Activated naive CD8-positive, alpha-beta T cell treated with anti-CD3 and anti-CD28 coated beads, Interleukin-2, amount 50 U/mL, for 24 hours (primary cell): ENCODE data around the gene CCDC51.

ENCODE experiments used
- ATAC-seq: fragments of 150-1000 bp; cut with Tn5 transposase; one replicate; pipeline ENCODE4 v1.10.0; 2021
- DNase-seq: peaks from one replicate; pipeline ENCODE4 v3.0.0; 2021
- H3K27ac Mint-ChIP-seq: one replicate; pipeline ENCODE4 v1.8.0; 2021; ENCODE audit warnings: mild to moderate bottlenecking, mixed read lengths
- H3K27me3 Mint-ChIP-seq: one replicate; pipeline ENCODE4 v1.8.0; 2021; ENCODE audit warnings: mixed read lengths
- H3K36me3 Mint-ChIP-seq: one replicate; pipeline ENCODE4 v1.8.0; 2021; ENCODE audit warnings: low read depth, mixed read lengths
- H3K4me1 Mint-ChIP-seq: one replicate; pipeline ENCODE4 v1.8.0; 2021; ENCODE audit warnings: mixed read lengths
- H3K4me3 Mint-ChIP-seq: one replicate; pipeline ENCODE4 v1.8.0; 2021; ENCODE audit warnings: mild to moderate bottlenecking, moderate library complexity, mixed read lengths
- H3K9me3 Mint-ChIP-seq: one replicate; pipeline ENCODE4 v1.8.0; 2021; ENCODE audit warnings: mixed read lengths

Gene CCDC51

GRCh38 chr3:48432411-48433371 lies 7.2 kb downstream of the CCDC51 start:
- no peaks in the 10 kb centered on the region for H3K27me3 Mint-ChIP-seq
- no peak overlapping the region for H3K27ac Mint-ChIP-seq
- peaks cover 10% of the 10 kb centered on the region for H3K4me1 Mint-ChIP-seq
- no peaks in the 10 kb centered on the region for H3K9me3 Mint-ChIP-seq
- H3K36me3 Mint-ChIP-seq, result peaks cover 4% of the 10 kb centered on the region
- ATAC-seq, result no peak
- DNase-seq, result no peak
- H3K4me3 Mint-ChIP-seq, result no peak overlapping the region

GRCh38 chr3:48431224-48432029 lies 8.5 kb downstream of the CCDC51 start:
- H3K27me3 Mint-ChIP-seq, result no peaks in the 10 kb centered on the region

GRCh38 chr3:48430708-48431101 lies 9.2 kb downstream of the CCDC51 start:
- H3K36me3 Mint-ChIP-seq, result peaks cover 4% of the 10 kb centered on the region
- no peaks in the 10 kb centered on the region for H3K9me3 Mint-ChIP-seq
- DNase-seq (no peak), ATAC-seq (no peak)
- H3K27me3 Mint-ChIP-seq, result no peaks in the 10 kb centered on the region
- H3K27ac Mint-ChIP-seq, result peak overlapping the region; percentile 67
- peaks cover 10% of the 10 kb centered on the region for H3K4me1 Mint-ChIP-seq
- H3K4me3 Mint-ChIP-seq, result peak overlapping the region; percentile 73

More at GRCh38 chr3:48431224-48432029, 8.5 kb downstream of the CCDC51 start:
- peaks cover 4% of the 10 kb centered on the region for H3K36me3 Mint-ChIP-seq
- no peaks in the 10 kb centered on the region for H3K9me3 Mint-ChIP-seq
- H3K4me3 Mint-ChIP-seq, result no peak overlapping the region
- H3K27ac Mint-ChIP-seq, result no peak overlapping the region
- ATAC-seq (no peak), DNase-seq (no peak)
- peaks cover 10% of the 10 kb centered on the region for H3K4me1 Mint-ChIP-seq

GRCh38 chr3:48429960-48430707 lies 9.8 kb downstream of the CCDC51 start, which contains the start of gene PLXNB1:
PLXNB1 (minus strand) TSS chr3:48430086; CDS start chr3:48424611, 5,475 bp downstream.
- Mint-ChIP-seq H3K4me3 (peak within 1 kb of the TSS; percentile 73), H3K27ac (peak within 1 kb of the TSS; percentile 67), H3K36me3 (peaks cover 4% of the 10 kb centered on the region), H3K9me3 (no peaks in the 10 kb centered on the region), H3K27me3 (no peaks in the 10 kb centered on the region), H3K4me1 (peaks cover 10% of the 10 kb centered on the region)
- DNase-seq (no peak), ATAC-seq (no peak)

- Mint-ChIP-seq H3K27me3 (no peaks in the 10 kb centered on the region), H3K27ac (no peak overlapping the region), H3K36me3 (peaks cover 4% of the 10 kb centered on the region), H3K4me1 (peaks cover 7% of the 10 kb centered on the region), H3K9me3 (no peaks in the 10 kb centered on the region), H3K4me3 (peak overlapping the region; percentile 73)
- peak; percentile 63 for DNase-seq
- peak; percentile 25 for ATAC-seq
Observed at GRCh38 chr3:48429317-48429959, 10.5 kb downstream of the CCDC51 start.

- no peaks in the 10 kb centered on the region for H3K9me3 Mint-ChIP-seq
- H3K36me3 Mint-ChIP-seq, result no peaks in the 10 kb centered on the region
- H3K4me3 Mint-ChIP-seq, result peak overlapping the region; percentile 43
- H3K27me3 Mint-ChIP-seq, result no peaks in the 10 kb centered on the region
- DNase-seq, result no peak
- no peak overlapping the region for H3K27ac Mint-ChIP-seq
- H3K4me1 Mint-ChIP-seq, result peaks cover 5% of the 10 kb centered on the region
- ATAC-seq, result peak; percentile 29
Observed at GRCh38 chr3:48428572-48429316, 11.2 kb downstream of the CCDC51 start.

GRCh38 chr3:48428088-48428571 lies 11.8 kb downstream of the CCDC51 start:
- Mint-ChIP-seq H3K27me3 (no peaks in the 10 kb centered on the region), H3K4me3 (peak overlapping the region; percentile 43), H3K27ac (no peak overlapping the region), H3K9me3 (no peaks in the 10 kb centered on the region), H3K4me1 (peaks cover 5% of the 10 kb centered on the region), H3K36me3 (no peaks in the 10 kb centered on the region)
- DNase-seq, result no peak
- ATAC-seq, result no peak

GRCh38 chr3:48427630-48427962 lies 12.3 kb downstream of the CCDC51 start:
- Mint-ChIP-seq H3K4me1 (peaks cover 5% of the 10 kb centered on the region), H3K36me3 (no peaks in the 10 kb centered on the region), H3K4me3 (peak overlapping the region; percentile 43), H3K9me3 (no peaks in the 10 kb centered on the region), H3K27ac (no peak overlapping the region), H3K27me3 (no peaks in the 10 kb centered on the region)
- DNase-seq (no peak), ATAC-seq (no peak)

GRCh38 chr3:48426944-48427629 lies 12.8 kb downstream of the CCDC51 start:
- H3K27ac Mint-ChIP-seq, result no peak overlapping the region
- peaks cover 5% of the 10 kb centered on the region for H3K4me1 Mint-ChIP-seq
- H3K9me3 Mint-ChIP-seq, result no peaks in the 10 kb centered on the region
- DNase-seq (no peak), ATAC-seq (no peak)
- no peaks in the 10 kb centered on the region for H3K36me3 Mint-ChIP-seq
- H3K4me3 Mint-ChIP-seq, result no peak overlapping the region
- H3K27me3 Mint-ChIP-seq, result no peaks in the 10 kb centered on the region

- Mint-ChIP-seq H3K27me3 (no peaks in the 10 kb centered on the region), H3K27ac (no peak overlapping the region), H3K9me3 (no peaks in the 10 kb centered on the region), H3K4me1 (peaks cover 5% of the 10 kb centered on the region), H3K36me3 (no peaks in the 10 kb centered on the region), H3K4me3 (no peak overlapping the region)
- DNase-seq, result no peak
- ATAC-seq, result no peak
Observed at GRCh38 chr3:48426401-48426909, 13.5 kb downstream of the CCDC51 start.

- H3K4me3 Mint-ChIP-seq, result no peak overlapping the region
Observed at GRCh38 chr3:48425281-48425812, 14.6 kb downstream of the CCDC51 start.

GRCh38 chr3:48423883-48424695 lies 15.8 kb downstream of the CCDC51 start:
- Mint-ChIP-seq H3K9me3 (no peaks in the 10 kb centered on the region), H3K27ac (no peak overlapping the region), H3K4me1 (no peaks in the 10 kb centered on the region), H3K27me3 (no peaks in the 10 kb centered on the region), H3K4me3 (no peak overlapping the region), H3K36me3 (no peaks in the 10 kb centered on the region)
- DNase-seq, result no peak
- no peak for ATAC-seq

More at GRCh38 chr3:48425281-48425812, 14.6 kb downstream of the CCDC51 start:
- Mint-ChIP-seq H3K9me3 (no peaks in the 10 kb centered on the region), H3K36me3 (no peaks in the 10 kb centered on the region), H3K4me1 (peaks cover 2% of the 10 kb centered on the region), H3K27ac (no peak overlapping the region), H3K27me3 (no peaks in the 10 kb centered on the region)
- ATAC-seq (no peak), DNase-seq (no peak)
